Middle frontal gyrus (tissue), 1 donor: ENCODE results near the gene VRK1.

Source experiments
- DNase-seq: peaks from one replicate; pipeline ENCODE4 v3.0.0-alpha.2; 2015; ENCODE audit warnings: low spot score; ENCODE audit errors: extremely low spot score

The VRK1 gene

DNA sequence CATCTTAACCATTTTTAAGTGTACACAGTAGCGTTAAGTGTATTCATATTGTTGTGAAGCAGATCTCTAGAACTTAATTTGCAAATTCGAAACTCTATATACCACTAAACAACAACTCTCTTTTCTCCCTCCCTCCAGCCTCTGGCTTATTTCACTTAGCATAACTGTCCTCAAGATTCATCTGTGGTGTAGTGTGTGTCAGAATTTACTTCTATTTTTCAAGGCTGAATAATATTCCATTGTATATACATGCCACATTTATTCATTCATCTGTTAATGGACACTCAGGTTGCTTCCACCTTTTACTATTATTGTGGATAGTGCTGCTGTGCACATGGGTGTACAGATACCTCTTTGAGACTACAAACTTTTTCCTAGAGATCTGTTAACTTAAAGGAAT, 26.5 kb downstream of the VRK1 start:
- DNase-seq, result no peak

DNA sequence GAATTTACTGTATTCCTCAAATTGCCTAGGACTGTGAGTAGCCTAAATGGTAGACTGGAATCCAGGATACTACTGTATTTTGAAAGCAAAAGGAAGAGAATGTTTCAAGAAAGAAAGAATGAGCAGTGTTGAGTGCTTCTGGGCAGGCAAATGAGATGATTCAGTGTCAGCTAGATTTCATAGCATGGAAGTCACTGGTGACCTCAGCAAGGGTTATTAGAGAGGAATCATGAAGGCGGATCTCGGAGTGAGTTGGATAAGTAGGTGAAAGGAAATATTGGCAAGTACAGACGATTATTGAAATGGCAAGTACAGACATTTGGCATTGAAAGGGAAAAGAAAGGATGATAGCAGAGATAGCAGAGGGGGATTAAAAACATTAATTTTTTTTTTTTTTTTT, 27.1 kb downstream of the VRK1 start:
- DNase-seq, result no peak

DNA sequence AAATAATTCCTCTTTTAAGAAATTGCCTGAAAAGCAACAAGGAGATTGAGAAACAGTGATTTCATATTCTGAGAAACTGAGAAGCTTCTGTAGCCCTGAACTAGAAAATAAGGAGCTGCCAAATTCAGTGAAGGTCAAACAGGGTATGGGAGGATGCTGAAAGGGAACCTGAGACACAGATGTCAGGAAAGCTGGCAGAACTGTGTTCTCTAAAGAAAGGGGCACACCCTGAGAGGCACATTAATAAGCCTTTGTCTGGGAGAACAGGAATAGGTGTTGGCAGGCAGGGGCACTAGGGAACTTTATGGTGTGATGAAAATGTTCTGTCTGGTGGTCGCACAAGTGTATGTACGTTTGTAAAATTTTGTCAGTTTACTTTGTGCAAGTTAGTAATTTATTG, 29.6 kb downstream of the VRK1 start:
- DNase-seq, result no peak

DNA sequence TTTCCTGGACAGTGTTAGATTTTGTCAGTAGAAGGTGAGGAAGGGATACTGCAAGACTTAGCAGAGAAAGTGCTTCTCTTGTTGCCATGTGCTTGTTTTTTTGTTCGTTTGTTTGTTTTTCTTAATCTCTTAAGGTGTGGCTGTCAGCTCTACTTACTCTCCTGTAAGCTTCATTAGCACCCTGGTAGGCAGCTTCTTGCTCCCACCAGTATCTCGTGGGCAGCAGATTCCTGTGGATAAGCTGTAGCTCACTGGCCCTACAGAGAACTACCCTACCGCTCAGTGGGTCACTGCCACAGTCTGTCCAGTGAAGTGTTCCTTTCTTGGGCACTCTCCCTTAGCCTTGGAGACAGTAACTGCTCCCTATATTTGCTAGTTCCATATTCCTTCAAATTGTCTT, 30.1 kb downstream of the VRK1 start:
- no peak for DNase-seq

- no peak for DNase-seq
Measured at GRCh38 chr14:96829791-96830190, 32.6 kb downstream of the VRK1 start.

- DNase-seq, result no peak
Measured at GRCh38 chr14:96830946-96831345, 33.8 kb downstream of the VRK1 start.

DNA sequence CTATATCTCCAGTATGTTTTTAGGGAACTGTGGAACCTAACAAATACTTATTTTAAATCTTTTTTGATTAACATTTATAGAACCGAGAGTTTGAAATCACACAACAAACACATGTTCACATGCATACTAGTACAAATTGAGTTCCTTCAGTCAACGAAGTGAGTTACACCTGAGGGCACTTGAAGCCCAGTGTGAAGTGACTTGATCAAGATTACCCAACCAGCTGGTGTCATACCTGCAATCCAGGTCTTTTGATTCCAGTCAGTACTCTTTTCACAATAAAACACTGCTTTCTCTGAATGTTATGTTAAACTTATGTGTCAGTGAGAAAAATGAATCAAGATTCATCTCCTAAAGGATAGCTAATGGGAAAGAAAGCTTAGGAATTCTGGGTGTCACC, 35.2 kb downstream of the VRK1 start:
- no peak for DNase-seq

- DNase-seq, result no peak
Measured at GRCh38 chr14:96838449-96838848, 41.3 kb downstream of the VRK1 start.

GRCh38 chr14:96839251-96839650, 42.1 kb downstream of the VRK1 start:
- DNase-seq, result no peak

DNA sequence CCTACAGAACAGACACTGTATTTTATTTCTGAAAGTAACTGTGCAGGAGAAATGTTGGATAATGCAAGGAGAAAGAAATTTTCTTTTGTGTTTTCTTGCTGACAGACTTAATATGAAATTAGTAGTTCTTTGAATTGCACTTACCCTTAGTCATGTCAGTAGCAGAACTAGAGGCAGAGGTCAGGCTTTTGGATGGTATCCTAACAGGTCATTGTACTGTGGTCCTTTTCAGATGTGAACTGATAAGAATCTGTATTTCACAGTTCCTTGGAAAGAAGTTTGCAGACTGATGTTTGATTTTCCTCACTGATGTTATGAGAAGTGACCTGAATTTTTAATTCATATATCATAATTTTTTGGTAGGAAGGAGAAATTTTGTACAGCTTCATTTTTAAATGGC, 46.0 kb downstream of the VRK1 start:
- no peak for DNase-seq

DNA sequence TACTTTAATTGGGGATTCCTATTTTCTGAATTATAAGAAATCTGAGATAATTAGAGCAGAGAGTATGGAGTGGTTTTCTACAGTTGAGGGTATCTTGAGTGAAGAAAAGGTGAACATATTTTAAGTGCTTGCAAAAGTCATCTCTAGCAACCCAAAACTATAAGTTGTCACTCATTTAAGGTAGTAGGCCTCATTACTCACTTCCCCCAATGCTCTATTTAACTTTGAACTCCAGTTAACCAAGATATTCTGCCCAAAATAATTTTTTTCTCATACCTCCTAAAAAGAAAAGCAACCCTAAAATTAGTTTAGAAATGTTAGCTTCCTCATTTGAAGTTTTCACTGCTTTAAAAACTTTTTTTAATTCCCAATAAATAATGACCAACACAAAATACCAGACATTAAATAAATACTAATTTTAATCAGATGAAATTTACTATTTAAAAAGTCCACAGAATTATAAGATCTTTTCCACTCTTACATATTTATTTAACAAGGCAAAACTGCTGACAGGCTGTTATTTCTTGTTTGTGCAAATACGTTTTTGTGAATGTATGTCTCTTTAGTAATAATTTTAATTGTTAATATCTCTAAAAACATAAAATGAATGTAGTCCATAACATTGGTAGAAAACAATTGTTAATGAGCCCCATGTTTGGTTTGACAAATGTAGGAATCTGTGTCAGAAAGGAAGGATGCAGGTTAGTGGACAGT, 47.8 kb downstream of the VRK1 start:
- DNase-seq, result no peak

DNA sequence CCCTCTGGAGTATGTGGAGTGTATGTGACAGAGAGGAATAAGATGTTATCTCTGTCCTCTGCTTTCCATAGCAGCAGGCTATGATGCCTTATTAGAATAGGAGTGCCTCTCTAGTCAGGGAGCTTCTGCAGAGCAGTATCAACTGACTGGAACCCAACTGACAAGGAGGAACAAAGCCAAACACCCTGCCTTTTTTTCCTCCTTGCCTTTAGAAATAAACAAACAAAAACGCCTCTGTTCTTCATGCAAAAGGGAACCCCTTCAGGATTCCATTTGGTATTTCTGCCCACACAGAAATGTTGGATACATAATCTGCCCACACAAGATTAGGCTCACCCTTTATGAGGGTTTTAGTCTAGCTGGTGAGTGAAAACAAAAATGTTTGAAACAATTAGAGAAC, 50.3 kb downstream of the VRK1 start:
- DNase-seq, result no peak

DNA sequence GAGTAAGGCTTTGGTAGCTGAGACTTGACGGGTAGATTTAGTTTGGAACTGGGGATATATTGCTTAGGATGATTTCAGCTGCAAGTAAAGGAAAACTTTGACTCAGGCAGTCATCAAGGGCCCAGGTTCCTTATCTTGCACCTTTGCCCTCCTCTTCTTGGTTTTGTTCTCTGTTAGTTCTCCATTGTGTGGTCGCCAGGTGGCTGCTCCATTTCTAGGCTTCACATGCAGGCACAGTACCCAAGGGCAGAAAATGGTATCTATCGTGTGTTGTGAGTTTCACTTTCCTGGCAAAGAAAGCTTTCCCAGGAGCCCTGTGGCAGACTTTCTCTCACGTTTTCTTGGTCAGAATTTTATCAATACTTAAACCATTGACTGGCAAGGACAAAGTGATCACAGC, 50.8 kb downstream of the VRK1 start:
- no peak for DNase-seq

GRCh38 chr14:96849733-96850132, 52.6 kb downstream of the VRK1 start:
- DNase-seq, result no peak

DNA sequence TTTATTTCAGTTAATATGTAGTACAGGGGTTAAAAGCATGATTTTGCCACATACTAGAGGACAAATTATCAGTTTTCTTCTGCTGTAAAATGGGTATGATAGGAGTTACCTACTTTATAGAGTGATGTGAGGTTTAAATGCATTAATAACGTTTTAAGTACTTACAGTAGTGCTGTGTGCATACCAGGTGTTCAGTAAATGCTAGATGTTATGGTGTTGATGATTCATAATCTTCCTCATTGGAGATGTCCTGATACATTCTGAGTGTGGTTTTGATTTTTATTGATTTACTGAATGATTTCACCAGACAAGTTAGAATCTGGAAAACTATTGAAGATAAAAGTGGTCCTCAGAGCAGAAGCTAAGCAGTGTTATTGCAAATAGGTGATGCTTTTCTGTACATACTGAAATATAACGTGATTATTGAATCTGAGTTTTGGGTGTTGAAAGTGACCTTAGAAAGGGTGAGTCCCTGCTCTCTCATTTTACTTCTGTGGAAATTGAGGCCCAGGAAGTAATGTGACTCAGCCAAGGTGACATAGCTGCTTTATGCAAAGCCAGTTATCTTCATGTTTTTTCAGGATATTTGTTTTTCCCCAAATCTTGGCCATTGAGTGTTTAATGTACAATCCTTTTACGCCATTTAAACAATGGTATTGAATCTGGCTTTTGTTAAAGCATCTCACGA, 54.7 kb downstream of the VRK1 start:
- DNase-seq, result no peak

DNA sequence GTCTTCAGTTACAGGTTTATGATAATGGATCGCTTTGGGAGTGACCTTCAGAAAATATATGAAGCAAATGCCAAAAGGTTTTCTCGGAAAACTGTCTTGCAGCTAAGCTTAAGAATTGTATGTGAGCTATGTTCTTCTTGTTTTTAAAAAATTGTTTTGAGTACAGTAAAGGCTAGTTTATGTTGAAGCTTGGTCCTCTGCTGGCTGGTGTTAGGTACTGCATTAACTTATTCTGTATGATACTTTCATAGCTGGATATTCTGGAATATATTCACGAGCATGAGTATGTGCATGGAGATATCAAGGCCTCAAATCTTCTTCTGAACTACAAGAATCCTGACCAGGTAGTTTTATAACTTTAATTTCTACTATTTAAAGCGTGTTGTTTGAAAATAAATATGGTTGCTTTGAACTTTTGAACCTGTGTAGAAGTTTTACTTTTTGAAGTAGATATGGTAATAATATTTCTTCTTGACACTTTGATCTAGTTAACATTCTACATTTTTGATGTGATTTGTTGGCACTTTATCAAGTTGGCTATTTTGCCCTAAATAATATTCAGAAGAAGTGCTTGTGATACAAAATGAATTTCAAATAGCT, 55.7 kb downstream of the VRK1 start:
- no peak for DNase-seq

DNA sequence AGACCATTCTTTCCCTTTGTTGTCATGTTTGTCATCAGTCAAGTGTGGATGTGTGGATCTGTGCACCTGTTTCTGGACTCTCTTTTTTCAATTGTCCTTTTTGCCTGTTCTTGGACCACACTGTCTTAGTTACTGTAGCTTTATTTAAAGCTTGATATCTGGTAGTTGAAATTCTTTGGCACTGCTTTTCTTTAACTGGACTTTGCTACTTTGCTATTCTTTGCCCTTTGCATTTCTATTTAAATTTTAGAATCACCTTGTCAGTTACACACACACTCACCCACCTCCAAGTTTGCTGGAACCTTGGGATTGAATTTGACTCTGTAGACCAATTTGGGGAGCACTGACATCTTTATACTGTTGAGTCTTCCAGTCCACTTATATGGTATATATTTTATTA, 61.5 kb downstream of the VRK1 start:
- no peak for DNase-seq

DNA sequence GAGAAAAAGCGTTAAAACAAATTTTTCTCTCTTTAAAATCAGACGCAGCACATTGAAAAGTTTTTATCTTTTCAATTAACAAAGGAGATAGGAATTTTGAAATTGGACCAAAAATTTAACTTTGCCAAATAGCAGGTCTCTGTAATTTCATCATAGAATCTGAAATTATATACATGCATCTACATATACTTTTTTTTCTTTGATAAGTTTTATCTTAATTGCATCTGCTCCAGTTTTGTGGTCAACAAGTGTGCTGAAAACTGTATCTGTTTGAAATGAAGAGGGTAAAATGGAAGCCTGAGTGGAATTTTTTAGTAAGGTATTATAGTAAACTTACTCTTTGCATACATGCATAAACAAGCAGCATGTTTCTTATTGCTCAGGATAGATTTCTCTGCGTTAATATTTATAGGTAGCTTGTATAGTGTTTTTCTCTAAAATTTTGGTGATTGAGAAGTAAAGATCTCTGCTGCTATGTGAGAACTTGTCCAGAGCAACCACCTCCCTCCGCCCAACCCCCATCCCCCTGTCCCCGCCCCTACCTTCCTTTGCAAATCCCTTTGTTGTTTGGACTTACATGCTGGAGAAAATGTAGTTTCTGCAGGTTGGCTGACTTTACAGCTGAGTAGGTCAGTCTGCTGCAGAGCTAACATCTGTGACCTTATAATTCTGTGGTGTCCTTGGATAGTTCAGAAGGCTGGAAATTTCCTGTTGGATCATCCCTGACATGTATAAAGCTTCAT, 64.6 kb downstream of the VRK1 start:
- no peak for DNase-seq

GRCh38 chr14:96863327-96863985, 66.3 kb downstream of the VRK1 start:
- no peak for DNase-seq

DNA sequence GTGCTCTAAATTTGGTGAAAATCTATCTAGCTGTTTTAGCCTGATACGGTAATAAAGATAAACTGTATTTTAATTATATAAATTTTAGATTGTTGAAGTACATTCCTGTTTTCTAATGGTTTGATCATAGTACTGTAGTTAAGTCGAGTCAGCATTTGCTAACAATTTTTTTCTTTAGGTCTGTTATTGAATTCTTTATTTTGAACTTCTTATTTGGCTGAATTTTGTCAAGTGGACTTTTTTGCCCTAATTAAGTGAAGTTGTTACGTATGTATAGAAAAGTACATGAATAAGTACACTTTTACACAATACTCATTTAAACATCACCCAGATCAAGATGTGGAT, 66.8 kb downstream of the VRK1 start:
- DNase-seq, result no peak

GRCh38 chr14:96867634-96868033, 70.5 kb downstream of the VRK1 start:
- no peak for DNase-seq

- no peak for DNase-seq
Measured at GRCh38 chr14:96874127-96874526, 76.9 kb downstream of the VRK1 start.
